AG09309 (cell line): ENCODE measurements around the gene PALB2.
A peak's percentile ranks its signal among the peaks of the same experiment; 100 is the strongest.
"Not testable (repeated sequence)": the region's sequence is repeated elsewhere in the genome, so short reads cannot be mapped to it uniquely, and the experiment has no call there.

ENCODE experiments used
- DNase-seq: peaks from one replicate; pipeline ENCODE4 v3.0.0-alpha.2; 2010; ENCODE audit warnings: low read depth
- H3K4me3 ChIP-seq: 2 replicates; pipeline ENCODE4 v1.5.1; 2011; ENCODE audit warnings: mild to moderate bottlenecking, low read depth, low read length, moderate library complexity; ENCODE audit not compliant: control insufficient read depth
- TF ChIP-seq, protein P1 (sequence below): IDR thresholded peaks from 2 replicates; pipeline ENCODE4 v1.5.1; 2011; ENCODE audit warnings: mild to moderate bottlenecking, low read depth, low read length, inconsistent platforms; ENCODE audit not compliant: insufficient read depth, control insufficient read depth; ENCODE audit errors: missing control alignments

PALB2 gene

DNA sequence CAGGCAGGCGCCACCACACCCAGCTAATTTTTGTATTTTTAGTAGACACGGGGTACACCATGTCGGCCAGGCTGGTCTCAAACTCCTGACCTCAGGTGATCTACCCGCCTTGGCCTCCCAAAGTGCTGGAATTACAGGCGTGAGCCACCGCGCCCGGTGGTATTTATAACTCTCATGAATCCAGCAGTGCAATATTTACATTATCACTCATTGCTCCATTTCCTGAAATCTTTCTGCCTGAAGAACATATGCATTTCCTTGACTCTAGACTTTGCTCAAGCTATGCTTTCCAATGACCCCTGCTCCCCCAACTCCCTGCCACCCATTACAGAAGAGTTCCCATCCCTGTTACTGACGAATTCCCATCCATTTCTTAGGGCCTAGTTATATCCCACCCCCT lies 25.3 kb downstream of the PALB2 start:
- no peak overlapping the region for H3K4me3 ChIP-seq
- TF ChIP-seq, protein P1, sequence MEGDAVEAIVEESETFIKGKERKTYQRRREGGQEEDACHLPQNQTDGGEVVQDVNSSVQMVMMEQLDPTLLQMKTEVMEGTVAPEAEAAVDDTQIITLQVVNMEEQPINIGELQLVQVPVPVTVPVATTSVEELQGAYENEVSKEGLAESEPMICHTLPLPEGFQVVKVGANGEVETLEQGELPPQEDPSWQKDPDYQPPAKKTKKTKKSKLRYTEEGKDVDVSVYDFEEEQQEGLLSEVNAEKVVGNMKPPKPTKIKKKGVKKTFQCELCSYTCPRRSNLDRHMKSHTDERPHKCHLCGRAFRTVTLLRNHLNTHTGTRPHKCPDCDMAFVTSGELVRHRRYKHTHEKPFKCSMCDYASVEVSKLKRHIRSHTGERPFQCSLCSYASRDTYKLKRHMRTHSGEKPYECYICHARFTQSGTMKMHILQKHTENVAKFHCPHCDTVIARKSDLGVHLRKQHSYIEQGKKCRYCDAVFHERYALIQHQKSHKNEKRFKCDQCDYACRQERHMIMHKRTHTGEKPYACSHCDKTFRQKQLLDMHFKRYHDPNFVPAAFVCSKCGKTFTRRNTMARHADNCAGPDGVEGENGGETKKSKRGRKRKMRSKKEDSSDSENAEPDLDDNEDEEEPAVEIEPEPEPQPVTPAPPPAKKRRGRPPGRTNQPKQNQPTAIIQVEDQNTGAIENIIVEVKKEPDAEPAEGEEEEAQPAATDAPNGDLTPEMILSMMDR, result no peak
- DNase-seq, result no peak

DNA sequence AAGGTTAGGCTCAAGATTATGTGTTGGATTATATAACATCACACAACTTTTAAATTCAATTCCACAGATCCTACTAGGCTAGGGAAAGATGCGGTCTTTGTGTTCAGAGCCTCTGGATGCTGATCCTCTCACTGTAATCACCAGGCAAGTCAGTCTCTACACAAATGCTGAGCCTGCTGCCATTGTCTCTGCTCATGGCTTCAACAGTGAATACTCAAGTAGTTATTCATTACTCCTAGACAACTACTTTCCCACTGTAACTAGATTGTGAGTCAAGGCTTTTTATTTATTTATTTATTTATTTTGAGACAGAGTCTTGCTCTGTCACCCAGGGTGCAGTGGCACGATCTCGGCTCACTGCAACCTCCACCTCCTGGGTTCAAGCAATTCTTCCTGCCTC lies 29.2 kb downstream of the PALB2 start:
- TF ChIP-seq, protein P1, result no peak
- DNase-seq, result no peak
- H3K4me3 ChIP-seq, result no peak overlapping the region

DNA sequence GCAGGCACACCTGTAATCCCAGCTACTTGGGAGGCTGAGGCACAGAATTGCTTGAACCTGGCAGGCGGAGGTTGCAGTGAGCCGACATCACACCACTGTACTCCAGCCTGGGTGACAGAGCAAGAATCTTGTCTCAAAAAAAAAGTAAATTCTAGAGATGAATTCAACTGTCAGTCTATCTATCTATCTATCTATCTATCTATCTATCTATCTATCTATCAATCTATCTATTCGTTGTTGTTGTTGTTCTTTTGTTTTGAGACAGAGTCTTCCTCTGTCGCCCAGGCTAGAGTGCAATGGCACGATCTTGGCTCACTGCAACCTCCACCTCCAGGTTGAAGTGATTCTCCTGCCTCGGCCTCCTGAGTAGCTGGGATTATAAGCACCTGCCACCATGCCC lies 30.2 kb downstream of the PALB2 start:
- not testable (repeated sequence) for H3K4me3 ChIP-seq, DNase-seq

DNA sequence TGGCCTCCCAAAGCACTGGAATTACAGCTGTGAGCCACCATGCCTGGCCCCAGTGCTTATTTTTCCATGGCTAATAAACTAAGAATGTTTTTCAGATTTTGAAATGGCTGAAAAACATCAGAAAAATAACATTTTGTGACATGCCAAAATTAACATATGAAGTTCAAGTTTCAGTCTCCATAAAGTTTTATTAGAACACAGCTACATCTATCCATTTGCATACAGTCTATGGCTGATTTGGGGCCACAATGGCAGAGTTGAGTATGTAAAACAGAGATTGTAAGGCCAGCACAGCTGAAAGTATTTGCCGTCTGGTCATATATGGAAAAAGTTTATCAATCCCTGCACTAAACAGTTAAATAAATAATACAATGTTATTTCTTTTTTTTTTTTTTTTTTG lies 31.2 kb downstream of the PALB2 start:
- TF ChIP-seq, protein P1, result no peak
- no peak for DNase-seq

DNA sequence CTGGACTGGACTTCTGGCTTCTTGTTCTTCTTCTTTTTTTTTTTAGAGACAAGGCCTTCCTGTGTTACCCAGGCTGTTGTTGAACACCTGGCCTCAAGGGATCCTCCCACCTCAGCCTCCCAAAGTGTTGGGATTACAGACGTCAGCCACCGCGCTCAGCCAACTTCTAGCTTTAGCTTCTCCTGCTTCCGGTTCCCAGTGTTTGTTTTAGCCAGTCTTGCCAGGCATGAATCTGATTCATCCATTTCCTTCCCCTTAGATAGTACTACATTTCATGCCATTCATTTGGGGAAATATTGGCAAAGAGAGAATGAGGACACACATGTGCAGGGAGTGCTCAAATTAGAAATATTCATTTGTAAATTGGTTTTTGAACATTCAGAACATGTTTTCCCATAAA lies 32.9 kb downstream of the PALB2 start:
- peak; percentile 7 for DNase-seq
- TF ChIP-seq, protein P1, result no peak
- no peak overlapping the region for H3K4me3 ChIP-seq

More for the DNA sequence above, 31.2 kb downstream of the PALB2 start:
- no peak overlapping the region for H3K4me3 ChIP-seq

DNA sequence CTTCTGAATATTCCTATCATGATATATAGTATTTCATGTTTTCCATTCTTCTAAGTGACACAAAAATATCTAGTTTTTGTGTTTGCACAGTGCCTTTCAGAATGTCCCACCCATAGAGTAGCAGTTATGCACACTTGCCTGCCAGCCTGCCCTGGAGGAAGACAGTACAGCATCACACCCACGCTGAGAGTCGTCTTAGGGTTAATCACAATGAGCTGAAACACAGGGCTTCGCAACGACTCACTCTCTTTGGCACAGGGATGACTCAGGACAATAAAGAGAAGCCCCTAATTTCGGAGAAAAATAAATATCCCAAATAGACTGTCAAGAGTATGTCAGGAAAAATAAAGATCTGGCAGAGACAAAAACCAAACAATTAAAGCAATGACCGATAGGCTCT lies 33.4 kb downstream of the PALB2 start:
- TF ChIP-seq, protein P1, result no peak
- no peak for DNase-seq
- no peak overlapping the region for H3K4me3 ChIP-seq

DNA sequence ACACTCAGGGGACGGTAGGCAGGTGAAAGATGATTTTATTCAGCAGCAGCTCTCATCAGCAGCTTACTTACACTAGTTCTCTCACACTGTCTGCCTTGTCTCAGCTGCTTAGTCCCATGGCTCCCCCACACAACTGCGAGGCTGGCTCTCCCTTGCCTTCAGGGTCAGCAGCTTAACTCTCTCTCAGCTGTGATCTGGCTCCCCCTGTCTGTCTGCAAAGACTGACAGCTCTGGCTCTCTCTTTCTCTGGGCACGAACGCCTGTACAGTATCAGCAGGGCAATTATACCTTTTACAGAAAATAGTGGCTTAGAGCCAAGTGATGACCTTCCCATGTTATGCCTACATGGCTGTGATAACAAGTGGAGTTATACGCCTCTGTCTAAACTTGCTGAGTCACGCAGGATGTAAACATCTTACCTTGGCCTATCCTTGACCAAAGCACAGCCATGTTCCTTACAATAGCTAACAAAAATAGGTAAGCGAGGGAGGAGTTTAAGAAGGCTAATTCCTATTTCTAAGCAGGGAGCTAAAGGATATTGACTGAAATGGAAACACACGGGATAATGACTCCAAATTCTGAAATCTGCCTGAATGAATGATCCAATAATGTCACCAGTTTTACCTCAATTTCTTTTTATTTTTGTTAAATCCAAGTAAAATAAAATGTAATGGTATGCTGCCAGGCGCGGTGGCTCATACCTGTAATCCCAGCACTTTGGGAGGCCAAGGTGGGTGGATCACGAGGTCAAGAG lies 43.9 kb downstream of the PALB2 start:
- DNase-seq, result no peak
- no peak overlapping the region for H3K4me3 ChIP-seq
- TF ChIP-seq, protein P1, result no peak
